HepG2 (cell line): ENCODE data around the gene TCFL5. TPM values are rescaled to one million over a fixed set of nuclear protein-coding genes. Genes with fewer than 3 reads are reported as not detected.
A peak's percentile ranks its signal among the peaks of the same experiment; 100 is the strongest.

Experiments
- ARHGAP35 ChIP-seq: sonication (generic); formaldehyde crosslinking; IDR thresholded peaks from 2 replicates; pipeline ENCODE4 v1.9.0; 2022; ENCODE audit warnings: mild to moderate bottlenecking, inconsistent platforms, moderate library complexity, missing genetic modification reagents, borderline replicate concordance
- E2F5 ChIP-seq: sonication (generic); formaldehyde crosslinking; conservative IDR thresholded peaks from 2 replicates; pipeline ENCODE4 v1.4.0; 2020; ENCODE audit warnings: missing genetic modification reagents
- HINFP ChIP-seq: sonication (generic); formaldehyde crosslinking; IDR thresholded peaks from 2 replicates; pipeline ENCODE4 v1.4.0; 2020; ENCODE audit warnings: low read depth, mild to moderate bottlenecking, missing genetic modification reagents
- MTA1 ChIP-seq: sonication (generic); formaldehyde crosslinking; IDR thresholded peaks from 2 replicates; pipeline ENCODE4 v1.4.0; 2020; ENCODE audit warnings: missing genetic modification reagents, mild to moderate bottlenecking, borderline replicate concordance
- NFKB2 ChIP-seq: sonication (generic); formaldehyde crosslinking; IDR thresholded peaks from 2 replicates; pipeline ENCODE4 v1.4.0; 2020; ENCODE audit warnings: missing genetic modification reagents, borderline replicate concordance
- ONECUT2 ChIP-seq: sonication (generic); formaldehyde crosslinking; IDR thresholded peaks from 2 replicates; pipeline ENCODE4 v1.4.0; 2020; ENCODE audit warnings: missing genetic modification reagents
- RBM22 ChIP-seq: fragments of 200-400 bp; formaldehyde crosslinking; optimal IDR thresholded peaks from 2 replicates; pipeline ENCODE3; 2017; ENCODE audit warnings: mild to moderate bottlenecking, low read length, moderate library complexity
- REPIN1 ChIP-seq: sonication (generic); formaldehyde crosslinking; IDR thresholded peaks from 2 replicates; pipeline ENCODE4 v1.8.0; 2022; ENCODE audit warnings: missing genetic modification reagents, low read depth, mild to moderate bottlenecking, borderline replicate concordance
- RNF2 ChIP-seq: fragments of 450-650 bp; conservative IDR thresholded peaks from 2 replicates; pipeline ENCODE4 v1.6.1; 2016; ENCODE audit warnings: low read depth
- RXRA ChIP-seq: sonication (generic); formaldehyde crosslinking; IDR thresholded peaks from 2 replicates; pipeline ENCODE4 v1.5.1; 2020; ENCODE audit warnings: missing genetic modification reagents
- SOX5 ChIP-seq: IDR thresholded peaks from 2 replicates; pipeline ENCODE4 v1.6.1; 2016; ENCODE audit warnings: borderline replicate concordance
- TERF1 ChIP-seq: sonication (generic); formaldehyde crosslinking; IDR thresholded peaks from 2 replicates; pipeline ENCODE4 v1.8.0; 2022; ENCODE audit warnings: mild to moderate bottlenecking, missing genetic modification reagents, moderate library complexity
- YEATS2 ChIP-seq: sonication (generic); formaldehyde crosslinking; IDR thresholded peaks from 2 replicates; pipeline ENCODE4 v1.4.0; 2020; ENCODE audit warnings: missing genetic modification reagents, borderline replicate concordance
- ZBTB3 ChIP-seq: sonication (generic); formaldehyde crosslinking; IDR thresholded peaks from 2 replicates; pipeline ENCODE4 v1.4.0; 2020; ENCODE audit warnings: low read depth, mild to moderate bottlenecking, moderate library complexity, missing genetic modification reagents, borderline replicate concordance
- ZNF280D ChIP-seq: sonication (generic); formaldehyde crosslinking; IDR thresholded peaks from 2 replicates; pipeline ENCODE4 v1.5.1; 2020; ENCODE audit warnings: mild to moderate bottlenecking, missing genetic modification reagents
- ZNF350 ChIP-seq: sonication (generic); formaldehyde crosslinking; IDR thresholded peaks from 2 replicates; pipeline ENCODE4 v1.4.0; 2020; ENCODE audit warnings: mild to moderate bottlenecking, low read depth, missing genetic modification reagents, borderline replicate concordance
- ZNF451 ChIP-seq: sonication (generic); formaldehyde crosslinking; IDR thresholded peaks from 2 replicates; pipeline ENCODE4 v1.5.0; 2020; ENCODE audit warnings: mild to moderate bottlenecking, missing genetic modification reagents
- ZNF468 ChIP-seq: sonication (generic); formaldehyde crosslinking; IDR thresholded peaks from 2 replicates; pipeline ENCODE4 v1.8.0; 2022; ENCODE audit warnings: mild to moderate bottlenecking, moderate library complexity, missing genetic modification reagents
- ZNF678 ChIP-seq: sonication (generic); formaldehyde crosslinking; IDR thresholded peaks from 2 replicates; pipeline ENCODE4 v1.4.0; 2020; ENCODE audit warnings: mild to moderate bottlenecking, missing genetic modification reagents
- polyA plus RNA-seq, 8 experiments: library from polyadenylated mRNA; depleted of rRNA in 3 of 8; stranded (reverse) in 7 of 8; unstranded in 1 of 8; fragments of >200 nt; fragmentation: Illumina TruSeq in 4 of 8; extraction: Trizol in 4 of 8; gene quantifications; 2 replicates each; pipeline versions ENCODE4 v1.2.1 to v1.2.3, GENCODE V29; 2011 to 2016; ENCODE audit warnings: low read depth in 4 of 8, missing spikeins in 1 of 8, mixed read lengths in 1 of 8; ENCODE audit not compliant: insufficient read depth in 1 of 8
- total RNA-seq, 5 experiments: library from RNA; depleted of rRNA; stranded (reverse); fragments of >200 nt; fragmentation: Illumina TruSeq; extraction: Trizol; gene quantifications; 2 replicates each; pipeline ENCODE4 v1.2.3, GENCODE V29; 2016; ENCODE audit warnings: low read depth in 1 of 5

Gene TCFL5
- total and polyA plus RNA-seq, 2 of the 13 experiments (the other 11 are each of a cell fraction or from before 2014, with no cell fraction given) = 14.8 to 20.0 TPM

GRCh38 chr20:62906647-62907375 lies 45.2 kb upstream of the TCFL5 start (continued):
- TF ChIP-seq RBM22 = peak; percentile 82
- no peak for TF ChIP-seq ZNF468 (CRISPR knock-in tag)
- no peak for TF ChIP-seq ZNF350 (CRISPR knock-in tag)
- TF ChIP-seq YEATS2 (CRISPR knock-in tag) = no peak
- no peak for TF ChIP-seq E2F5
- TF ChIP-seq REPIN1 (CRISPR knock-in tag) = no peak
- TF ChIP-seq ZNF678 (CRISPR knock-in tag) = no peak
- no peak for TF ChIP-seq ZNF280D (CRISPR knock-in tag)
- 0 out of 2 replicates have a peak, but pooled peaks have one; percentile 53 for TF ChIP-seq ARHGAP35 (CRISPR knock-in tag)
- TF ChIP-seq MTA1 = 0 out of 2 replicates have a peak, but pooled peaks have one; percentile 32
- TF ChIP-seq ZBTB3 (CRISPR knock-in tag) = no peak
- no peak for TF ChIP-seq RNF2
- no peak for TF ChIP-seq ZNF451 (CRISPR knock-in tag)
- TF ChIP-seq HINFP (CRISPR knock-in tag) = no peak
- TF ChIP-seq TERF1 (CRISPR knock-in tag) = 0 out of 2 replicates have a peak, but pooled peaks have one; percentile 23
- no peak for TF ChIP-seq RXRA (CRISPR knock-in tag)
- TF ChIP-seq SOX5 = no peak
- no peak for TF ChIP-seq ONECUT2
- no peak for TF ChIP-seq NFKB2 (CRISPR knock-in tag)
